NCI-H1105 (cell line): Measurements from ENCODE around the gene UBR1.
"Not testable (repeated sequence)": the region's sequence is repeated elsewhere in the genome, so short reads cannot be mapped to it uniquely, and the experiment has no call there.

ENCODE experiments used
- DNase-seq: peaks from one replicate; lab custom pipeline; 2025; lab: John Stamatoyannopoulos, UW

Gene UBR1

DNA sequence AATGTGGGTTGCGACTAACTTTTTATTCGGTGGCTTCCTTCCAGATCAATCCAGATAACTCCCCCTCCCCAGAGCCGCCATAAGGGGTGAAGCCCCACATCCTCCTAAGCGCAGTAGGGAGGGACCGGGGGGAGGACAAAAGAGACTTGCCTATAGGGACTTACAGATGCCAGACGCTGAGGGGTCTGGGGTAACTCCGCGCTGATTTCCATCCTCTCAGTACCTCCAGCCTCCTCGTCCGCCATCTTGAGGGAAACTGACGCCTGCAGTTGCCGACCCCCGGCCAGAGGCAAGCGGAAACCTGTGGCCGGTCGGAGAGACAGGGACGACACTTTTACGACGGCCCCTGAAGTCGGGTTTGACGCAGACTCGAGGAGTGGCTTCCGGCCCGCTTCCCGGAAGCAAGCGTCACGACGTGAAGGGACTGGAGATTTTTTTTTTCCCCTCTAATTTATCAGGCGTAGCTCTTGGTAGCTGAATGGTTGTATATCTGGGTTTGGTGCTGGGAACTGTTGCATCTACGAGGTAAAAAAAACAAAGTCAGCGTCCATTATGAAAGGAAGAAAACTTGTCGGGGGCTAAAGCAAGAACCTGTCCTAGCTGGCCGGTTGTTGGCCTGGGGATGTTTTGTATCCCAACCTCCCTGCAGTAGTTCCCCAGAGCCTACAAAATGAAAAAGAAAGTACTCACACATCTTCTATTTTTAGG lies at the start of gene UBR1:
Gene UBR1 (minus strand): TSS at position 261 of the 708 bp plus-strand sequence. CDS start 16 bp downstream, at position 245.
- peak; percentile 59 for DNase-seq

DNA sequence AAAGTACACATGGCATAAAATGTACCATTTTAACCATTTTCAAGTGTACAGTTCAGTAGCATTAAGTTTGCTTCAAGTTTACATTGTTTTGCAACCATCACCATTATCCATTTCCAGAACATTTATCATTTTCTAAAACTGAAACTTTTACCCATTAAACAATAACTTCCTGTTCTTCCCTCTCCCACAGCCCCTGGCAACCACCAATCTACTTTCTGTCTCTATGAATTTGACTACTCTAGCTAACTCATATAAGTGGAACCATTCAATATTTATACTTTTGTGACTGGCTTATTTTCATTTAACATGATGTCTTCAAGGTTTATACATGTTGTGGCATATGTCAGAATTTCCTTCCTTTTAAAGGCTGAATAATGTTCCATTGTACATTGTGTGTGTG lies 47.4 kb upstream of the UBR1 start:
- DNase-seq, result no peak

DNA sequence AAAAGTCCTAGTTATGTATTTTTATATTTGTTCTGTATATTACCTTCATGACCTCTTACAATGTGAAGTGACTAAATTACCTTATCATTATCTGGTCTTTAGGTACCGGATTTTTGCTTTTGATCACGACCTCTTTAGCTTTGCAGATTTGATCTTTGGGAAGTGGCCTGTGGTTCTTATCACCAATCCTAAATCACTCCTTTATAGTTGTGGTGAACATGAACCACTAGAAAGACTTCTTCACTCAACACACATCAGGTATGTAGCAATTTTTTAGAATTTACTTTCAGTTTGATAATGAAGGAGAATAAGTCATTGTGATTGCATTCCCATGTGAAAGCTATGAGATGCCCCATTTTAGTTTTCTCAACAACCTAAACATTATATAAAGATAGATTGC lies 45.9 kb upstream of the UBR1 start:
- DNase-seq, result no peak

DNA sequence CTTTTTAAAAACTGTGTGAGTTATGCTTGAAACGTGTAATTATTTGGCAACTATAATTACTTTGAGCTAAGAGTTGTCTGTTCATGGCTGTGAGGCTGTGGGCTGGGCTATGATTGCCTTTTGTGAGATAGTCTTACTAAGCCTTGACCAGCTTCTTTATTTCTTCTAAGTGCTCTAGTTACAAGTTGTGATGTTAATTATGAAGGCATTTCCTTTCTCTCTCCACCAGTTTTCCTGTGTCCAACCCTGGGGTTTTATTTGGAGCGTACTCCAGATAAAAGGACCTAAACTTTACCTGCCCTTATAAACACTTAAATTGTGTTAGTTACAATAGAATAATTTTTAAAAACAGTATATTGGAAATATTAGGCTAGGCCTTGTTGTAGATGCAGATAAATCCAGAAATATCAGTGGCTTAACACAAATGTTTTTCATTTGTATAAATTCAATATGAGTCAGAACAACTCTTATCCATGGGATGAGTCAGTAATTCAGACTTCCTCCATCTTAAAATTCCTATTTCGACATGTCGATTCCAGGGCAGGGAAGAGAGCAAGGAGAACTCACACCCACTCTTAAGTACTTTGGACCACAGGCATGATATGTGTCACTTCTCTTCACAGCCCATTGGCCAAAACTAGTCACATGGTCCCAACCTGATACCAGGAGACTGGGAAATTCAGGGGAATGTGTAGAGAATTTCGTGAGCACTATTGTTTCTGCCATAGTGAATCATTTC lies 44.5 kb upstream of the UBR1 start:
- no peak for DNase-seq

DNA sequence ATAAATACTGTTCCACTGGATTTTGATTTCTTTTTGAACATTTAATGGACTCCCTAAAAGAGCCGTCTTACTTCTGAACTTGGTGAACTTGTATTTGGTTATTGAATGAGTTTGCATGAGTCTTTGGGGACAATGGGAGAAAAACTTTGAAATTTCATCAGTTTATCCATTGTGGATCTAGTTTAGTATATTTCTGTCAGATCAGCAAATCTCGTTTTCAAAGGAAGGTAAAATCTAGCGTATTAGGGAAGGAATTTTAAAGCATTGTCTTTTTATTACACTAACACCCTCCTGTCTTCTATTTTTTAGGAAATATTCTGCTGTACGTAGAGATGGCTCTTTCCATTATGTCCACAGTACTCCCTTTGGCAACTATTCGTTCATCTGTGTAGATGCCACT lies 40.3 kb upstream of the UBR1 start:
- DNase-seq, result no peak

DNA sequence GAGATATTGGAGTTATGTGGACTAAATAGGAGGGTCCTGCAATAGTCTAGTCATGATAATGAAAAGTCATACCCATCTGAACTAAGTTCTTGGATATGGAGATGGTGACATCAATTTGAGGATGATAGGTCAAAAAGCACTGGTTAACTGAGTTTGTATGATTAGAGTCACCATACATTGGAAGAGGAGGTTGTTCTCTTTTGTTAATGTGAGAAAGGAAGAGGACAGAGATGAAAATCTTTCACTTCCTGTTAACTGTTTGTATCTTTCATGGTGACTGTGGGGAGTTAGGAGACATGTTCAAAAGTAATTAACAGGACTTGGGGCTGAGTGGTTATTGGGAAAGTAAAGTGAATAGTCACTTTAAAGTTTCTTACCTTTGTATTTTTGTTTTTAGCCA lies 38.7 kb upstream of the UBR1 start:
- no peak for DNase-seq

DNA sequence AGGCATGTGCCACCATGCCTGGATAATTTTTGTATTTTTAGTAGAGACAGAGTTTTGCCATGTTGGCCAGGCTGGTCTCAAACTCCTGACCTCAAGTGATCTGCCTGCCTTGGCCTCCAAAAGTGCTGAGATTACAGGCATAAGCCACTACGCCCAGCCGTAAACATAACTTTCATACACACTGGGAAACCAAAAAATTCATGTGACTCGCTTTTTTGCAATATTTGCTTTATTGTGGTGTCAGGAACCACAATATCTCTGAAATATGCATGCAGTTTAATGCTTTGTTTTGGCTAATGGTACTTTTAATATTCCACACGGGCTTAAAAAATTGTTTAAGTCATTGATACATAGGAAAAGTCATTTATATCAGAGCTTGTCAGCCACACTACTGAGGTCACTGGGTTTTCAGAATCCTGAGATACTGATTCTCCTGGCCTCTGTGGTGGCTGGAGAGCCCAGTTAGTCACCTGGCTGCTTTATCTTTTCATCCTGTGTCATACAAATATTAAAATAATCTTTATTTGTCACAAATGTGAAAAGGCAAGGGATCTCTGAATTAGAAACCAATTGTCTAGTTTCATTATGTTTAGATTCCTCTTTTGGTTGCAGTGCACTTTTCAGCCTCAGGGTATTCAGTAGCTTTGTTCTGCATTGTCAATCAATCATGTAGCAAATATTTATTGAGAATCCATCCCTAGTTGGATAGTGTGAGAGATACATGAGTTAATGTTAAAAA lies 37.5 kb upstream of the UBR1 start:
- DNase-seq, result no peak

DNA sequence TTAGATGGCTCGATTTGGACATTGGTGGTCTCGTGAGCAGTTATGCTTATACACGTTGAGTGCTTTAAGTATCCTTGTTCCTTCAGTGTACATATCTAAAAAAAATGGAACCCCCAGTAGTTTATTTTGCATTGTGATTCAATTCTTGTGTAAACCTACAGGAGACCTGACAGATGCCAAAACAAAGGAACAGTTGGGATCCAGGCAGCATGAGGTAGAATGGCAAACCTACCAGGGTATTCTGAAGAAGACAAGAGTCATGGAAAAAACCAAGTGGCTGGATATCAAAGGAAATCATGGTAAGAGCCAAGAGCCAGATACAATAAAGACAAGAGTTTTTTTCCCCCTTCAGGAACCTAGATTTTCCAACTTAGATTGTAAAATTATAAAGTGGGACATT lies 29.5 kb upstream of the UBR1 start:
- no peak for DNase-seq

DNA sequence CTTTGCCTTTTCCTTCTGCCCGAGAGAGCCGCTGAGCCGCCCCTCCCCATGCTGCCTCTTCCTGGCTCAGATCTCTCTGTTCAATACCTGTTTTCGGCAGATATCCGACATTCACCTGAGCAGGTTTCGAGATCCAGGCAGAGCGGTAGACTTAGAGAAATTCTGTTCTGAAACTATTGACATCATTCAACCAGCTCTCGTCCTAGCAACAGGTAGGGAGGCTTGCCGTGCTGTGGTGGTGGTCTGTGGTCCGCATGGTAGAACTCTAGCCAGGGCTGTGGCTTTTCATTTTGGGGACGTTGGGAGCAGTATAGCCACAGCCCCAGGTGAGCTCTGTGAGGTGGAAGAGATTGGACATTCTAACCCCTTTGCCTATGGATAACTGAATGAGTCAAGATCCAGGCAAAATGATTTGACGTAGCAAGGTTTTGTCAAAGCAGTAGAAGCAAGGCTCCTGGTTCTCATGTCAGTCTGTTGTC lies 28.4 kb upstream of the UBR1 start:
- no peak for DNase-seq

DNA sequence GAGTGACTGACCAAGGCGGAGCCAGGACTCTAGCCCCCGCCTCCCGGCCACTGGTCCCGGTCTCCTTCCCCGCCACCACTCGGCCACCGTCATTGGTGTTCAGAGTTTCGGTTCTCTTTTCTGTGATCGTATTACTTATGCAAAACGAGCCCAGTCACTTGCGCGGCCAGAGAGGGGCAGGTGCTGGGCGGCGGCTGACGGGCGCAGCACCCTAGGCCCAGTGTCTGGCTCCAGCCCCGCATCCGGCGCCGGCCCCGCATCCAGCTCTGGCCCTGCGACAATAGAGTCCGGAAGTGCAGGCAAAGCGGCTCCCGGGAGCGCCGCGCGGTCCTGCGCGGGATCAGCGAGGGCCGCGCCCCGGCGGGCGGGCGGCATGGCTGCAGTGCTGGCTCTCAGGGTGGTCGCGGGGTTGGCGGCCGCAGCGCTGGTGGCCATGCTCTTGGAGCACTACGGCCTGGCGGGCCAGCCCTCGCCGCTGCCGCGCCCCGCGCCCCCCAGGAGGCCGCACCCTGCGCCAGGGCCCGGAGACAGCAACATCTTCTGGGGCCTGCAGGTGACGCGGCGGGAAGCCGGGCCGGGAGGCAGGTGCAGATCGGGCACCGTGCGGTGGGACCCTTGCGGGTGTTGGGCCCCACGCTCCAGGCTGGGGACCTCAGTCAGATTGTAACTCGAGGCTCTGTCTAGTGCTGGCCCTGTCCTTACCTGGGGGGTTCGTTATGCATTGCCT lies 27.8 kb upstream of the UBR1 start, which contains the start of gene TMEM62:
Gene TMEM62 (plus strand): TSS at position 157 of the 727 bp plus-strand sequence. CDS start 217 bp downstream, at position 374.
- peak; percentile 28 for DNase-seq

DNA sequence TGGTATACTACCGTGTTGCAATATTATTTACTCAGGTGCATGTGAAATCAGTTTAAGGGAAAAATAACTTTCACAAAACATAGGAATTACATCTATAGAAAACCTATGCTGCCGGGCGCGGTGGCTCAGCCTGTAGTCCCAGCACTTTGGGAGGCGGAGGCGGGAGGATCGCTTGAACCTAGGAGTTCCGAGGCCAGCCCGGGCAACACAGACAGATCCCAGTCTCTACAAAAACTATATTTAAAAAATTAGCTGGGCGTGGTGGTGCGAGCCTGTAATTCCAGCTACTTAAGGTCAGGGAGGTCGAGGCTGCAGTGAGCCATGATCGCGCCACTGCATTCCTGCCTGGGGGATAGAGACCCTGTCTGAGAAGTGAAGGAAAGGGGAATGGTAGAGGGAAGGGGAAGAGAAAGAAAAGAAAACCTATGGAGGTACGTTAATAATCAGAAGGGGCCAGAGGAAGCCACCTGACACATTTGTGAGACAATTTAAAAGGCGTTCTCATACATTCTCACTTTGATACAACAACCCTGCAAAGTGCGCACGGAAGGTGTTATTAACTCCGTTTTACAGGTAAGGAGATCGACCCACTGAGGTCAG lies 27.1 kb upstream of the UBR1 start:
- DNase-seq, result no peak

DNA sequence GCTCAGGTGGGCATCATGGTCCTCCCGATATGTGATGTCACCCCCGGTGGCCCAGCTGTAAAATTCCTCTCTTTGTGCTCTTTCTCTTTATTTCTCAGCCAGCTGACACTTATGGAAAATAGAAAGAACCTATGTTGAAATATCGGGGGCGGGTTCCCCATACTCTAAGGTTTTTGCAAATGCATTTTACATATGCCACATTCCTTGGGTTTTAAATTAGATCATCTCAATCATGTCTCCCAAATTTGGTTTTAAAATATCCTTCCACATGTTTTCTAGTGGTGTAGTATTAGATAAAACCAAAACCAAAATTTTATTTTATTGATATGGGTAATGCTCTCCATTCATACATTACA lies 23.1 kb upstream of the UBR1 start:
- DNase-seq, result no peak

DNA sequence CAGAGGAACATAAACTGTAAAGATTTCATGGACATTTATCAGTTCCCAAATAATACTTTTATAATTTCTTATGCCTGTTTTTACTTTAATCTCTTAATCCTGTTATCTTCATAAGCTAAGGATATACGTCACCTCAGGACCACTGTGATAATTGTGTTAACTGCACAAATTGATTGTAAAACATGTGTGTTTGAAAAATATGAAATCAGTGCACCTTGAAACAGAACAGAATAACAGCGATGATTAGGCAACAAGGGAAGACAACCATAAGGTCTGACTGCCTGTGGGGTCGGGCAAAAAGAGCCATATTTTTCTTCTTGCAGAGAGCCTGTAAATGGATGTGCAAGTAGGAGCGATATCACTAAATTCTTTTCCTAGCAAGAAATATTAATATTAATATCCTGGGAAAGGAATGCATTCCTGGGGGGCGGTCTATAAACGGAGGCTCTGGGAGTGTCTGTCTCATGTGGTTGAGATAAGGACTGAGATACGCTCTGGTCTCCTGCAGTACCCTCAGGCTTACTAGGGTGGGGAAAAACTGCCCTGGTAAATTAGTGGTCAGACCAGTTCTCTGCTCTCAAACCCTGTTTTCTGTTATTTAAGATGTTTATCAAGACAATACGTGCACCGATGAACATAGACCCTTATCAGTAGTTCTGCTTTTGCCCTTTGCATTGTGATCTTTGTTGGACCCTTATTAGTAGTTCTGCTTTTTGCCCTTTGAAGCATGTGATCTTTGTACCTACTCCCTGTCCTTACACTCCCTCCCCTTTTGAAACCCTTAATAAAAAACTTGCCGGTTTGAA lies 22.5 kb upstream of the UBR1 start:
- not testable (repeated sequence) for DNase-seq

DNA sequence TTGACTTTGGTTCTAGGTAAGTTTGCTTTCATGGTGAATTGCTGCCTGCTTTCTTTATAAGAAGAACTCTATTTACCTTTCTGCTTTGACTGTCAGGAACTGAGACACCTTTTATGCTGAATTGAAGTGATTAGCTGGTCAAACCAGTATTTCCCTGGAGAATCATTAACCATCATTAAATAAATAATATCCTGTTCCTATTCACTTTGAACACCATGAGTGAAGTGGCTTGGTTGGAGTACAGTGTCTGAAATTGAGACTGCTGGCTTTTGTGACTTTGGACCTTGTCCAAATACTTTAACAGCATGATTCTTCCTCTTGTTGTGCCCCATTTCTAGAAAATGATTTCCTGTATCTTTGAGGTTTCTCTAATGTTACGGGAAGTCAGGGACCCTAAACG lies 21.9 kb upstream of the UBR1 start:
- DNase-seq, result peak; percentile 36

DNA sequence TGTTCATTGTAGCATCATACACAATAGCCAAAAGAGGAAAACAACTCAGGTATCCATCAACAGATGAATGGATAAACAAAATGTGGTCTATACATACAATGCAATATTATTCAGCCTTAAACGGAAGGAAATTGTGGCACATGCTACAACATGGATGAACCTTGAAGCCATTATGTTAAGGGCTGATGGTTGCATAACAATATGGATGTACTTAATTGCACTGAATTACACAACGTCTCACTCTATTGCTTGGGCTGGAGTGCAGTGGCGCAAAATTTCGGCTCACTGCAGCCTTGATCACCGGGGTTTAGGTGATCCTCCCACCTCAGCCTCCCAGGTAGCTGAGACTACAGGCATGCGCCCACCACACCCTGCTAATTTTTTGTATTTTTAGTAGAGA lies 20.5 kb upstream of the UBR1 start:
- no peak for DNase-seq

DNA sequence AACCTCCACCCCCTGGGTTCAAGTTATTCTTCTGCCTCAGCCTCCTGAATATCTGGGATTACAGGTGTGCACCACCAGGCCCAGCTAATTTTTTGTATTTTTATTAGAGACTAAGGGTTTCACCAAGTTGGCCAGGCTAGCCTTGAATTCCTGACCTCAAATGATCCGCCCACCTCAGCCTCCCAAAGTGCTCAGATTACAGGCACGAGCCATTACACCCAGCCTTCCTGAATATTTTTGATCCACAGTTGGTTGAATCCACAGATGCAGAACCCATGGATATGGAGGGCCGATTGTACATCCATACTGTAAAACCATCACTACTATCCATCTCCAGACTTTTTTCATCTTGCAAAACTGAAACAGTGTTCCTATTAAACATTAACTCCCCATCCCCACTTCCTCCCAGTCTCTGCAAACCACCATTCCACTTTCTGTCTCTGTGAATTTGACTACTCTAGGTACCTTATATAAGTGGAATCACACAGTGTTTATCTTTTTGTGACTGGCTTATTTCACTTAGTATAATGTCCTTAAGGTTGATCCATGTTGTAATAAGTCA lies 19.3 kb upstream of the UBR1 start:
- no peak for DNase-seq

DNA sequence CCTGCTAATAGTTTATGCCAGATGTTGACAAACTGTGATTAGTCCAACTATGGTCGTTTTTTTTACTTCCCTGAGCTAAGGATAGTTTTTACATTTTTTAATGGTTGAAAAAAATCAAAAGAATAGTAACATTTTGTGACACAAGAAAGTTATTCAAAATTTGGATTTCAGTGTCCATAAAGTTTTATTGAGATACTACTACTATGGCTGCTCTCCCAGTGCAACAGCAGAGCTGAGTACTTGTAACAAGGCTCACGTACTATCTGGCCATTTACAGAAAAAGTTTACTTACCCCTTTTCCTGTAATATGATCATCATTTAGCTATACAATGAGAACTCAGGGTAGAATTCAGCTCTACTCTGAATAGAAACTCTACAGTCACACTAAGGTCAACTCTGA lies 16.0 kb upstream of the UBR1 start:
- DNase-seq, result no peak

DNA sequence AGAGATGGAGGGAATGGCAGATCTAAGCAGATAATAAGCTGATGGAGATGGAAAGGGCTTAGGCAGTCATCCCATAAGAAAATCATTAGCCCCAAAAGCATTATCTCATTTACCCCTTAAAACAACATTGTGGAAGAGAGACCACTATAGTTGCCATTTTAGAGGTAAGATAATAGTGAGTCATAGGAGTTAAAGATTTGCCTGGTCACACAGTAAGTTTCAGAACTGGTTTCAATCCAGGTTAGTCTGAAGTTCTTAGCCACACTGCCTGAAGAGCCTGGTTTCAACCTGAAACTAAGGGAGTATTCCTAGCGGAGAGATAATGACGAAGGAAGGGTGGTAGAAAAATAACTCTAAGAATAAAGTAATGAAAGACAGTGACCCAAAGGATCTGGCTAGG lies 13.0 kb upstream of the UBR1 start:
- no peak for DNase-seq

DNA sequence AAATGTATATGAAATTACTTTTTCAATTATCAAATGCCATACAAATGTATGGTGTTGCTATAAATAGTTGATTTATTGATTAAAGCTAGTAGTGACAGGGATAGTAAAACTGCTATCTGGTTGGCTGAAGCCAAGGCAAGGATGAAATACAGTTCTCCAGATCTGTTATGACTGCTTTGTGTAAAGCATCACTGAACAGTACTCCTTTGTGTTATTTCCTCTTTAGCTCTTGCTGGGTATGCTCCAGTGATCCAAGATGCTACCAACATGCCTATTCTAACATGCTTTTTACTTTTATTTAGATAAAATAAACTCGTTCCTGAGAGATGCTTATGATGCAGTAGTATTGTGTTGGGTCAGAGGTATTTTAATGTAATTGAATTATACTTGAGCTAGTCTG lies 12.4 kb upstream of the UBR1 start:
- no peak for DNase-seq

DNA sequence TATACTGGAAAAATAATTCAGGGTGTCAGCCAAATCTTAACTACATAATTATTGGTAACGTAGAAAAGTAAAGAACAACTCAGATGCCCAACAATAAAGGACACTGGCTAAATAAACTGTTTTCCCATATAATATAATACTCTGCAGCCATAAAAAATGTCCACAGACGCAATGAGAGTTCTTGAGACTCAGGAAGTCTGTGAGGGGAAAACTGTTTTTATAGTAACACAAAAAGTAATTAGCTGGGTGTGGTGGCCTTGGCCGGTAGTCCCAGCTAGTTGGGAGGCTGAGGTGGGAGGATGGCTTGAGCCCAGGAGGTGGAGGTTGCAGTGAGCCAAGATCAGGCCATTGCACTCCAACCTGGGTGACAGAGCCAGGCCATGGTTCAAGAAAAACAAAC lies 5.5 kb upstream of the UBR1 start:
- no peak for DNase-seq

DNA sequence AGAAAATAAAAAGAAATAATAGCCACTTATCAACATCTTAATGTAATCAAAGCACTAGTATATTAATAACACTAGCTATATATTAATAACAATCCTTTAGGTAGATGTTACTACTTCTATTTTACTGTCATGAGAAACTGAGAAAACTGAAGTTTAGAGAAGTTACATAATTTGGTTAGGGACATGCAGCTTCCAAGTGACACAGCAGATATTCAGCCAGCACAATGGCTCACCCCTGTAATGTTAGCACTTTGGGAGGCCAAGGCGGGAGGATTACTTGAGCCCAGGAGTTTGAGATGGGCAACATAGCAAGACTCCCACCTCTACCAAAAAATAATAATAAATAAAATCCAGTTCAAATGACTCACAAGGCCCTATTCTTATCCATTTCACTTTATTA lies 1.9 kb upstream of the UBR1 start:
- no peak for DNase-seq
